SHP77 treated with DMSO at 0.1 percent for 48 hours (cell line): ENCODE measurements around the gene EIF4G3.
"Not testable (repeated sequence)": the region's sequence is repeated elsewhere in the genome, so short reads cannot be mapped to it uniquely, and the experiment has no call there.

ENCODE experiments used
- DNase-seq: peaks from one replicate; lab custom pipeline; 2025; lab: John Stamatoyannopoulos, UW

Gene EIF4G3

GRCh38 chr1:21030181-21030580, 146.5 kb downstream of the EIF4G3 start:
- no peak for DNase-seq

- DNase-seq: no peak
Measured at GRCh38 chr1:21028520-21029145, 148.1 kb downstream of the EIF4G3 start.

- no peak for DNase-seq
Measured at GRCh38 chr1:21027805-21028204, 148.9 kb downstream of the EIF4G3 start.

GRCh38 chr1:21024918-21025317, 151.8 kb downstream of the EIF4G3 start:
- no peak for DNase-seq

GRCh38 chr1:21024136-21024896, 152.4 kb downstream of the EIF4G3 start:
- DNase-seq: not testable (repeated sequence)

- DNase-seq: peak; percentile 98
Measured at GRCh38 chr1:21022279-21023040, 154.2 kb downstream of the EIF4G3 start.

GRCh38 chr1:21021311-21021710, 155.4 kb downstream of the EIF4G3 start:
- no peak for DNase-seq

GRCh38 chr1:21020151-21020550, 156.5 kb downstream of the EIF4G3 start:
- DNase-seq: no peak

- no peak for DNase-seq
Measured at GRCh38 chr1:21018673-21019072, 158.0 kb downstream of the EIF4G3 start.

- no peak for DNase-seq
Measured at GRCh38 chr1:21013510-21013909, 163.2 kb downstream of the EIF4G3 start.

GRCh38 chr1:21012937-21013336, 163.8 kb downstream of the EIF4G3 start:
- no peak for DNase-seq

- DNase-seq: no peak
Measured at GRCh38 chr1:21007876-21008275, 168.8 kb downstream of the EIF4G3 start.

- DNase-seq: no peak
Measured at GRCh38 chr1:21005466-21006239, 171.0 kb downstream of the EIF4G3 start.

- no peak for DNase-seq
Measured at GRCh38 chr1:21003281-21004045, 173.2 kb downstream of the EIF4G3 start.

GRCh38 chr1:21001042-21001441, 175.7 kb downstream of the EIF4G3 start:
- no peak for DNase-seq

GRCh38 chr1:21000245-21000594, 176.5 kb downstream of the EIF4G3 start:
- DNase-seq: no peak

- no peak for DNase-seq
Measured at GRCh38 chr1:20999525-21000244, 177.0 kb downstream of the EIF4G3 start.

- DNase-seq: no peak
Measured at GRCh38 chr1:20998826-20999225, 177.9 kb downstream of the EIF4G3 start.

- DNase-seq: no peak
Measured at GRCh38 chr1:20997602-20998224, 179.0 kb downstream of the EIF4G3 start.

GRCh38 chr1:20996554-20996953, 180.1 kb downstream of the EIF4G3 start:
- DNase-seq: no peak
